Kidney epithelial cell (primary cell): ENCODE measurements around the gene DENND1C. TPM values are rescaled to one million over a fixed set of nuclear protein-coding genes. Genes with fewer than 3 reads are reported as not detected.

ENCODE experiments used
- DNase-seq: peaks from one replicate; pipeline ENCODE4 v3.0.0-alpha.2; 2010; ENCODE audit warnings: low read depth
- H3K27me3 ChIP-seq: 2 replicates; pipeline ENCODE4 v1.6.0; 2011; ENCODE audit warnings: low read length; ENCODE audit not compliant: control insufficient read depth, insufficient read depth
- H3K36me3 ChIP-seq: 2 replicates; pipeline ENCODE4 v1.5.1; 2011; ENCODE audit warnings: low read length; ENCODE audit not compliant: control insufficient read depth, insufficient read depth
- H3K4me3 ChIP-seq: 2 replicates; pipeline ENCODE4 v1.5.1; 2011; ENCODE audit warnings: low read depth, mild to moderate bottlenecking, control low read depth, low read length
- CTCF ChIP-seq: IDR thresholded peaks from 2 replicates; pipeline ENCODE4 v1.5.1; 2011; ENCODE audit warnings: mild to moderate bottlenecking, moderate library complexity, low read length, control low read depth, inconsistent platforms; ENCODE audit not compliant: insufficient read depth, poor library complexity, severe bottlenecking
- total RNA-seq: library from RNA; depleted of rRNA; stranded (reverse); fragments of >200 nt; gene quantifications from 2 replicates; pipeline ENCODE4 v1.2.3, GENCODE V29; 2015

DENND1C gene
- total RNA-seq, 1 donor from 2014 or later: 4.6 TPM

GRCh38 chr19:6482343-6482686 lies 728 bp upstream of the DENND1C start:
- H3K36me3 ChIP-seq: no peaks in the 10 kb centered on the region
- no peak for DNase-seq
- H3K4me3 ChIP-seq: no peak overlapping the region
- no peaks in the 10 kb centered on the region for H3K27me3 ChIP-seq
- no peak for TF ChIP-seq CTCF

- TF ChIP-seq CTCF: no peak
- Histone ChIP-seq H3K4me3 (no peak overlapping the region), H3K27me3 (no peaks in the 10 kb centered on the region), H3K36me3 (no peaks in the 10 kb centered on the region)
- DNase-seq: no peak
Observed at GRCh38 chr19:6480848-6481415, 655 bp downstream of the DENND1C start.

- H3K36me3 ChIP-seq: no peaks in the 10 kb centered on the region
- H3K27me3 ChIP-seq: peaks cover 10% of the 10 kb centered on the region
Observed at GRCh38 chr19:6479836-6480398, 1.7 kb downstream of the DENND1C start.

GRCh38 chr19:6478815-6479214 lies 2.8 kb downstream of the DENND1C start:
- H3K36me3 ChIP-seq: no peaks in the 10 kb centered on the region
- H3K27me3 ChIP-seq: peaks cover 10% of the 10 kb centered on the region
- no peak overlapping the region for H3K4me3 ChIP-seq
- DNase-seq: no peak
- no peak for TF ChIP-seq CTCF

More at GRCh38 chr19:6479836-6480398, 1.7 kb downstream of the DENND1C start:
- DNase-seq: no peak
- no peak for TF ChIP-seq CTCF
- H3K4me3 ChIP-seq: no peak overlapping the region

- DNase-seq: no peak
- no peak for TF ChIP-seq CTCF
- peak overlapping the region; percentile 30 for H3K4me3 ChIP-seq
Observed at GRCh38 chr19:6476896-6477431, 4.6 kb downstream of the DENND1C start.

More at GRCh38 chr19:6476896-6477431, 4.6 kb downstream of the DENND1C start:
- Histone ChIP-seq H3K27me3 (peaks cover 10% of the 10 kb centered on the region), H3K36me3 (no peaks in the 10 kb centered on the region)
